ENCODE results near the gene VRTN. TPM values are rescaled to one million over a fixed set of nuclear protein-coding genes. Genes with fewer than 3 reads are reported as not detected.

VRTN gene
- total RNA-seq, 1 experiment from 2014 or later, result not detected

- peaks cover 8% of the 10 kb centered on the region for H3K27me3 ChIP-seq (replicated peaks)
- no peaks in the 10 kb centered on the region for H3K4me1 ChIP-seq (replicated peaks)
- H3K9me3 ChIP-seq (replicated peaks), result no peaks in the 10 kb centered on the region
- no peak for DNase-seq (ENCODE audit: low read depth in 1 of 2, low spot score in 2 of 2)
- H3K4me3 ChIP-seq, result no peak overlapping the region
- no peak overlapping the region for H3K27ac ChIP-seq
- H3K36me3 ChIP-seq, result no peaks in the 10 kb centered on the region
Measured at GRCh38 chr14:74392616-74393570, 44.6 kb downstream of the VRTN start.

- H3K4me1 ChIP-seq (replicated peaks), result no peaks in the 10 kb centered on the region
- H3K36me3 ChIP-seq, result no peaks in the 10 kb centered on the region
- peaks cover 12% of the 10 kb centered on the region for H3K27me3 ChIP-seq (replicated peaks)
- no peak overlapping the region for H3K4me3 ChIP-seq
- H3K27ac ChIP-seq, result no peak overlapping the region
- DNase-seq (ENCODE audit: low read depth in 1 of 2, low spot score in 2 of 2), result no peak
- no peaks in the 10 kb centered on the region for H3K9me3 ChIP-seq (replicated peaks)
Measured at GRCh38 chr14:74394549-74394948, 46.3 kb downstream of the VRTN start.

- H3K36me3 ChIP-seq, result no peaks in the 10 kb centered on the region
- peaks cover 12% of the 10 kb centered on the region for H3K27me3 ChIP-seq (replicated peaks)
- no peaks in the 10 kb centered on the region for H3K9me3 ChIP-seq (replicated peaks)
- H3K4me3 ChIP-seq, result no peak overlapping the region
- H3K27ac ChIP-seq, result no peak overlapping the region
- H3K4me1 ChIP-seq (replicated peaks), result no peaks in the 10 kb centered on the region
- DNase-seq (ENCODE audit: low read depth in 1 of 2, low spot score in 2 of 2), result no peak
Measured at GRCh38 chr14:74395094-74395493, 46.8 kb downstream of the VRTN start.

- no peak for DNase-seq (ENCODE audit: low read depth in 1 of 2, low spot score in 2 of 2)
- H3K27me3 ChIP-seq (replicated peaks), result peaks cover 7% of the 10 kb centered on the region
Measured at GRCh38 chr14:74400031-74400685, 51.9 kb downstream of the VRTN start.

GRCh38 chr14:74400919-74401503, 52.7 kb downstream of the VRTN start:
- Histone ChIP-seq H3K27ac (no peak overlapping the region), H3K4me1 (replicated peaks) (no peaks in the 10 kb centered on the region), H3K36me3 (no peaks in the 10 kb centered on the region), H3K27me3 (replicated peaks) (peaks cover 7% of the 10 kb centered on the region), H3K9me3 (replicated peaks) (no peaks in the 10 kb centered on the region), H3K4me3 (no peak overlapping the region)
- no peak for DNase-seq (ENCODE audit: low read depth in 1 of 2, low spot score in 2 of 2)

More at GRCh38 chr14:74400031-74400685, 51.9 kb downstream of the VRTN start:
- H3K4me3 ChIP-seq, result no peak overlapping the region
- no peaks in the 10 kb centered on the region for H3K4me1 ChIP-seq (replicated peaks)
- H3K36me3 ChIP-seq, result no peaks in the 10 kb centered on the region
- no peak overlapping the region for H3K27ac ChIP-seq
- no peaks in the 10 kb centered on the region for H3K9me3 ChIP-seq (replicated peaks)

GRCh38 chr14:74401504-74402241, 53.4 kb downstream of the VRTN start:
- Histone ChIP-seq H3K27me3 (replicated peaks) (peaks cover 7% of the 10 kb centered on the region), H3K27ac (no peak overlapping the region), H3K4me3 (no peak overlapping the region), H3K4me1 (replicated peaks) (no peaks in the 10 kb centered on the region), H3K36me3 (no peaks in the 10 kb centered on the region), H3K9me3 (replicated peaks) (no peaks in the 10 kb centered on the region)
- DNase-seq (ENCODE audit: low read depth in 1 of 2, low spot score in 2 of 2), result no peak

GRCh38 chr14:74402401-74403251, 54.4 kb downstream of the VRTN start:
- Histone ChIP-seq H3K27me3 (replicated peaks) (peaks cover 7% of the 10 kb centered on the region; the same call in 1 of the 2 replicates), H3K36me3 (no peaks in the 10 kb centered on the region), H3K4me3 (no peak overlapping the region), H3K9me3 (replicated peaks) (no peaks in the 10 kb centered on the region), H3K4me1 (replicated peaks) (no peaks in the 10 kb centered on the region), H3K27ac (no peak overlapping the region)
- no peak for DNase-seq (ENCODE audit: low read depth in 1 of 2, low spot score in 2 of 2)

- DNase-seq (ENCODE audit: low read depth in 1 of 2, low spot score in 2 of 2), result no peak
Measured at GRCh38 chr14:74403619-74404417, 55.5 kb downstream of the VRTN start.

GRCh38 chr14:74404435-74404834, 56.2 kb downstream of the VRTN start:
- Histone ChIP-seq H3K9me3 (replicated peaks) (no peaks in the 10 kb centered on the region), H3K4me1 (replicated peaks) (no peaks in the 10 kb centered on the region), H3K27me3 (replicated peaks) (peaks cover 3% of the 10 kb centered on the region; the same call in 1 of the 2 replicates), H3K36me3 (no peaks in the 10 kb centered on the region), H3K4me3 (no peak overlapping the region), H3K27ac (no peak overlapping the region)
- no peak for DNase-seq (ENCODE audit: low read depth in 1 of 2, low spot score in 2 of 2)

More at GRCh38 chr14:74403619-74404417, 55.5 kb downstream of the VRTN start:
- Histone ChIP-seq H3K27me3 (replicated peaks) (peaks cover 7% of the 10 kb centered on the region; the same call in 1 of the 2 replicates), H3K9me3 (replicated peaks) (no peaks in the 10 kb centered on the region), H3K4me1 (replicated peaks) (no peaks in the 10 kb centered on the region), H3K36me3 (no peaks in the 10 kb centered on the region), H3K4me3 (no peak overlapping the region), H3K27ac (no peak overlapping the region)

- Histone ChIP-seq H3K4me3 (no peak overlapping the region), H3K9me3 (replicated peaks) (no peaks in the 10 kb centered on the region), H3K4me1 (replicated peaks) (no peaks in the 10 kb centered on the region), H3K36me3 (no peaks in the 10 kb centered on the region), H3K27me3 (replicated peaks) (no peaks in the 10 kb centered on the region; the same call in 1 of the 2 replicates), H3K27ac (no peak overlapping the region)
- DNase-seq (ENCODE audit: low read depth in 1 of 2, low spot score in 2 of 2), result no peak
Measured at GRCh38 chr14:74405663-74406062, 57.4 kb downstream of the VRTN start.

GRCh38 chr14:74407021-74407800, 58.9 kb downstream of the VRTN start:
- Histone ChIP-seq H3K27me3 (replicated peaks) (no peaks in the 10 kb centered on the region; the same call in 1 of the 2 replicates), H3K4me3 (no peak overlapping the region), H3K27ac (no peak overlapping the region), H3K36me3 (no peaks in the 10 kb centered on the region), H3K4me1 (replicated peaks) (no peaks in the 10 kb centered on the region), H3K9me3 (replicated peaks) (no peaks in the 10 kb centered on the region)
- DNase-seq (ENCODE audit: low read depth in 1 of 2, low spot score in 2 of 2), result no peak
